Ishikawa (cell line): ENCODE measurements around the gene ZNF524.

Source experiments
- CEBPB ChIP-seq: IDR thresholded peaks from 2 replicates; pipeline ENCODE4 v1.6.1; 2012
- CREB1 ChIP-seq: IDR thresholded peaks from 2 replicates; pipeline ENCODE4 v1.6.1; 2012; ENCODE audit warnings: low read depth
- EGR1 ChIP-seq: IDR thresholded peaks from 2 replicates; pipeline ENCODE4 v1.6.1; 2012
- EP300 ChIP-seq: IDR thresholded peaks from 2 replicates; pipeline ENCODE4 v1.6.1; 2012; ENCODE audit warnings: borderline replicate concordance
- MAX ChIP-seq: IDR thresholded peaks from 2 replicates; pipeline ENCODE4 v1.6.1; 2012
- NFIC ChIP-seq: IDR thresholded peaks from 2 replicates; pipeline ENCODE4 v1.6.1; 2012
- RAD21 ChIP-seq: IDR thresholded peaks from 2 replicates; pipeline ENCODE4 v1.6.1; 2012; ENCODE audit warnings: low read depth
- REST ChIP-seq: IDR thresholded peaks from 2 replicates; pipeline ENCODE4 v1.6.1; 2012; ENCODE audit warnings: low read depth, mild to moderate bottlenecking
- TAF1 ChIP-seq: IDR thresholded peaks from 2 replicates; pipeline ENCODE4 v1.6.1; 2012; ENCODE audit warnings: low read depth, mild to moderate bottlenecking
- TCF12 ChIP-seq: IDR thresholded peaks from 2 replicates; pipeline ENCODE4 v1.6.1; 2012; ENCODE audit warnings: low read depth
- YY1 ChIP-seq: IDR thresholded peaks from 2 replicates; pipeline ENCODE4 v1.6.1; 2012; ENCODE audit warnings: low read depth
- ZBTB7A ChIP-seq: IDR thresholded peaks from 2 replicates; pipeline ENCODE4 v1.6.1; 2012; ENCODE audit warnings: low read depth
- TF ChIP-seq, protein P1 (sequence below): IDR thresholded peaks from 2 replicates; pipeline ENCODE4 v1.6.1; 2012

GRCh38 chr19:55578031-55578760 is 21.9 kb upstream of the ZNF524 start:
- TF ChIP-seq EGR1 (no peak), RAD21 (no peak), CEBPB (no peak), TAF1 (no peak), CREB1 (no peak), MAX (no peak), YY1 (no peak), REST (no peak), NFIC (no peak), EP300 (no peak), ZBTB7A (no peak), TCF12 (no peak)
- TF ChIP-seq, protein P1, sequence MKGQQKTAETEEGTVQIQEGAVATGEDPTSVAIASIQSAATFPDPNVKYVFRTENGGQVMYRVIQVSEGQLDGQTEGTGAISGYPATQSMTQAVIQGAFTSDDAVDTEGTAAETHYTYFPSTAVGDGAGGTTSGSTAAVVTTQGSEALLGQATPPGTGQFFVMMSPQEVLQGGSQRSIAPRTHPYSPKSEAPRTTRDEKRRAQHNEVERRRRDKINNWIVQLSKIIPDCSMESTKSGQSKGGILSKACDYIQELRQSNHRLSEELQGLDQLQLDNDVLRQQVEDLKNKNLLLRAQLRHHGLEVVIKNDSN: no peak
